GM19025 (cell line): ENCODE data around the gene BOLL.
"Not testable (repeated sequence)": the region's sequence is repeated elsewhere in the genome, so short reads cannot be mapped to it uniquely, and the experiment has no call there.

ENCODE experiments used
- ATAC-seq: cut with Tn5 transposase; IDR thresholded peaks from one replicate; pipeline ENCODE4 v1.9.1; 2021; ENCODE audit warnings: mild to moderate bottlenecking, low read depth, moderate library complexity; ENCODE audit not compliant: unreplicated experiment

Gene BOLL

GRCh38 chr2:197799068-197799467, 13.9 kb upstream of the BOLL start:
- no peak for ATAC-seq

DNA sequence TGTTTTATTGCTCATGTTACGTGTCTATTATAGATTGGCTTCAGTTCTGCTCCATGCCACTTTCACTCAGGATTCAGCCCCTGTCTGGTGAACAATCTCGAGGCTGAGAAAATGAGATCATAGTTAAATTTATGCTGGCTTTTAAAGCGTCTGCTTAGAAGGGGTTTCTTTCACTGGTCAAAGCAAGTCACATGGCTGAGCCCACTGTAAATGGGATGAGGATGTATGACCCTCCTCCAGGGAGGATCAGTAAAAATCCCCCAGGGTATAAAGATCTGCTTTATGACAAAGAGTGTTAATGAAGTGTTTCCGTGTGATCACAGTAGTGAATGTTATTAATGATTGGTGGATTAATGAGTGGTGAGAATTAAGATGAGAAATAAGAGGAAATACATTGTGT, 13.1 kb upstream of the BOLL start:
- no peak for ATAC-seq

GRCh38 chr2:197795277-197795676, 10.2 kb upstream of the BOLL start:
- ATAC-seq, result no peak

DNA sequence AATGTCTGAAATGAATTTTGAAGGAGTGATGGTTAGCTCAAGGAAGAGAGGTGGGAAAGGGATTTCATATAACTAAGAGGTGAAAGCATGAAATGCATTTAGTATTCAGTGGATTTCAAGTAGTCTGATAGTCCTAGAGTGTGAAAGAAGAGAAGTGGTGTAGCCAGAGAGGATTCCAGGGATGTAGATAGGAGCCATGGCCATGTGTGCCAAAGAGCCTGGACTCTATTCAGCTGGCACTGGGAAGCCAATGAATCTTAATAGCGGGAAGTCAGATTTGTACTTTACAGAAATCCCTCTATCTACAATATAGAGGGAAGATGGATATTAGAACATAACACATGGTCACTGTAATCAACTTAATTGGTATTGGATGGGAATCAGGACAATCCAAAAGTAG, 8.3 kb upstream of the BOLL start:
- no peak for ATAC-seq

GRCh38 chr2:197786010-197786877, 1.1 kb upstream of the BOLL start:
- ATAC-seq, result peak; percentile 56

DNA sequence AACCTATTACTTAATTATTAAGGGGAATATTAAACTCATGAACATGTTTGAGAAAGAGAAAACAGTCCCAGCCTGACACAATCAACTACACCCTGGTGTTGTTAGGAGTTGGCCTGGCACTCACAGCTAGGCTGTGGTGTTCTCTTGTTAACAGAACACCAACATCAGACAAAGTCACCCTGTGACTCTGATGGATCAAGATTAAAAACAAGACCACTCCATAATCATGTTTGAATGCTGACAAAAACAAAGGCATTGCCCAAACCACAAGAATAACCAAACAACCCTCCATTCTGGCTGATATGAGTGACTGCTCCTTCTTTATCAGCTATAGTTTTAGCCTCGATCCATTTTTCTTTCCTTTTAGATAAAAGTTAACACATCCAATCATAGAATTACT, 3.0 kb downstream of the BOLL start:
- no peak for ATAC-seq

DNA sequence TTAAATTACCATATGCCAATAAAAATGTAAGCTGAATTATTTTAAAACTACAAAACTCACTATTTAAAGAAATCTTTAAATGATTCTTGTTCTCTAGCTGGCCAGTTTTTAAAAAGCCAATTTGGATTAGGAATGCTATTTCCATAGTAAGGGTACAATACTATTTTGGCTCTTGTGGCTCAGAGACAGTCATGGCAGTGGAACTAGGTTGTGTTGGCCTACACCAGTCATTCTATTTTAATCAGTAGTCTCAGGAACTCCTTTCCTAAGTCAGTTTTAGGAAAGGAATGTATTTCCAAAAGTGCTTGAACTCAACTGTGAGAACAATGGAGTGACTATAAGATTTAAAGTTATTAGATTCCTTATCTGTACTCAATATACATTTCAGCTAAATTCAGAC, 5.9 kb downstream of the BOLL start:
- ATAC-seq, result no peak

DNA sequence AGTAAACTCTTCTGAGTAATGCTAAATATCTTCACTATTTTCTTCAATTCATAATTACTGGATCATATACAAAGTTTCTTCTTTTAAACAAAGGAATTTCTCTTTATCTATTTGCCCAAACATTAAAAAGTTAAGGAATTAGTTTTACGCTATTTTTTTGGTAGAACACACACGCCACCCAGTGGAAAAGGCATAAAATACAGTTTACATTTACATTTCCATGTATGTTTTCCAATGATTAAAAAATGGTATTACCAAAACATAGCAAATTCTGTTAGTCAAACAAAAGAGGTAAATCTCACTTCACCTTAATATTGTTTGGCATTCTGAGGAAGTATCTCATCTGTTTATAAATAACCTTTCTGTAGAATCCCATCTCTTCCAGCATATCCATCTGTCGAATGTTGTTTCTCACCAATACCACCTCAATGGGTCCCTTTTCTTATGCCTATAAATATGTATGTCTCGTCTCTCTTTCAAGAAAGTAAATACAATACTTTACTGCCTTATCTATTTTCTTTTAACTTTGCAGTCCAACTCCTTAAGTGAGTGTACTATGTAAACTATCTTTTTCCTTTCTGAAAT, 7.2 kb downstream of the BOLL start:
- no peak for ATAC-seq

DNA sequence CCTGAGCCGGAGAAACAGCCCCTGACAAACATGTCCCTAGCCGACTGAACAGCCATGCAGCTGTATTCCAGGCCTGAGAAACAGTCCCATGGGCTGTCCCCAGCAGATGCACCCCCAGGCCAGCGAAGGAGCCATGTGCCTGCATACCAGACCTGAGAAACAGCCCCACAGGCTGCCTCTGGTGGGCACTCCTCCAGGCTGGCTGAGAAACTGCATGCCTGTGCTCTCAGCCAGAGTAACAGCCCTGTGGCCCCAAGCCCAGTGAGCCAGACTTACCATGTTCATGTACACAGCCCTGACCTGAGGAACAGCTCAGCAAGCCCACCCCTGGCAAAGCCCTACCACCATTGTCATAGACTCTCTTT, 24.8 kb downstream of the BOLL start:
- ATAC-seq, result no peak

GRCh38 chr2:197759625-197760292, 25.4 kb downstream of the BOLL start:
- ATAC-seq, result no peak

- no peak for ATAC-seq
Observed at GRCh38 chr2:197759013-197759412, 26.1 kb downstream of the BOLL start.

- ATAC-seq, result no peak
Observed at GRCh38 chr2:197740200-197740599, 44.9 kb downstream of the BOLL start.

GRCh38 chr2:197728555-197729544, 56.3 kb downstream of the BOLL start:
- ATAC-seq, result not testable (repeated sequence)

DNA sequence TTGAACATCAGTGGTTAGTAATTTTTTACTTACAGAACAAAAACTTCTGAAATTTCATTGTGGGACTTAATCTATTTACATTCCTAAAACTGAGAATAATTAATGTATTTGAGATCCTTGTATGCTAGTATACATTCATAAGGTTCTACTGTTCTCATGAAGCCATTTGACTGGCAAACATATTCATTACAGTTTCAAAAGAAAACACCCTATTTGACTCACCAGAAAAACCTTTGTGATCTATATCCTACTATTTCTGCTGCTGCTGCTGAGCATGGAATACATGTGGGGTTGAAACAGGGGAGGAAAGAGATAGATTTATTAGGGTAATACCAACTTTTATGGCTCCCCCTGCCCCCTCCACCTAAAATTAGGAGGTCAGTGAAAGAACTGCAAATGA, 58.1 kb downstream of the BOLL start:
- ATAC-seq, result no peak

GRCh38 chr2:197717863-197718262, 67.3 kb downstream of the BOLL start:
- no peak for ATAC-seq

DNA sequence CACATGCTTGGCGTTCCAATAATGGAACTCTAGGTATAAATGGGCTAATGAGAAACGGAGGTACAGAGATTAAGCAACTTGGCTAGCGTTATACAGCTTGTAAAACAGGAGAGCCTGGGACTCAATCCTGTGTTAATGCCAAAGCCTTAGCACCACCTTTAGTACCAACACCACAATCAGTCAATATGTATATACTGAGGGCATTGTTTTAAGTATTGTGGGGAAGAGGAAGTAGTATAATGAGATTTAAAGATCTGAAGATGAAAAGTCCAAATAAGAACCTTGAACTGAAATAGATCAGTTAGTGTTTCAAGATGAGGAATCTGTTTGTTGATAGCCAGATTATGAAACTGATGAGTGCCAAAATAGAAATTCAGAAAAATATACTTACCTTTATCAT, 71.8 kb downstream of the BOLL start:
- no peak for ATAC-seq

- no peak for ATAC-seq
Observed at GRCh38 chr2:197711578-197711977, 73.5 kb downstream of the BOLL start.

DNA sequence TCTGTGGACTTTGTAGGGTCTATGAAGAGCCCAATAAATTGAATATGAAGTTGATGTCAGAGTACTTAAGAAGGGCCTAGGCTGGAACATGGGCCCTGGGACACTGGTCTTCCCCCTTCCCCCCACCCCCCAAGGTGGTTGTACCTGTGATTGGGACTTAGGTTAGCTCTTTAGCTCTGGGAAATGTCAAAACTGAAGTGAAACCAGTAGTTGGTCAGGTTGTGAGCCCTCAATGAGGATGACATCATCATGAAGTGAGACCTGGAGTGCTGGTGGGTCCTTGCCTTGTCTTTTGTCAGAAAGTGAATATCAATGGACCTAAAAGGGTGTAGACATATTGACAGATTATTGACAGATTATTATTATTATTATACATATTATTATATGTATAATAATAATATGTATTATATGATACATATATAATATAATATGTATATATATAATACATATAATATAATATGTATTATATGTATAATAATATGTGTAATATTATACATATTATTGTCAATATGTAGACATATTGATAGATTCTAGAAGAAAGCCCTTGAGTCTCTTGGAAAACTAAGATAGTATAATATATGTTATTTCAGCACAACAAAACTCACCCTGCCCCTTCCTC, 74.6 kb downstream of the BOLL start:
- ATAC-seq, result peak; percentile 75

- not testable (repeated sequence) for ATAC-seq
Observed at GRCh38 chr2:197709140-197709539, 76.0 kb downstream of the BOLL start.

- ATAC-seq, result no peak
Observed at GRCh38 chr2:197708331-197708730, 76.8 kb downstream of the BOLL start.
